ENCODE measurements around the gene USF2.

DNA sequence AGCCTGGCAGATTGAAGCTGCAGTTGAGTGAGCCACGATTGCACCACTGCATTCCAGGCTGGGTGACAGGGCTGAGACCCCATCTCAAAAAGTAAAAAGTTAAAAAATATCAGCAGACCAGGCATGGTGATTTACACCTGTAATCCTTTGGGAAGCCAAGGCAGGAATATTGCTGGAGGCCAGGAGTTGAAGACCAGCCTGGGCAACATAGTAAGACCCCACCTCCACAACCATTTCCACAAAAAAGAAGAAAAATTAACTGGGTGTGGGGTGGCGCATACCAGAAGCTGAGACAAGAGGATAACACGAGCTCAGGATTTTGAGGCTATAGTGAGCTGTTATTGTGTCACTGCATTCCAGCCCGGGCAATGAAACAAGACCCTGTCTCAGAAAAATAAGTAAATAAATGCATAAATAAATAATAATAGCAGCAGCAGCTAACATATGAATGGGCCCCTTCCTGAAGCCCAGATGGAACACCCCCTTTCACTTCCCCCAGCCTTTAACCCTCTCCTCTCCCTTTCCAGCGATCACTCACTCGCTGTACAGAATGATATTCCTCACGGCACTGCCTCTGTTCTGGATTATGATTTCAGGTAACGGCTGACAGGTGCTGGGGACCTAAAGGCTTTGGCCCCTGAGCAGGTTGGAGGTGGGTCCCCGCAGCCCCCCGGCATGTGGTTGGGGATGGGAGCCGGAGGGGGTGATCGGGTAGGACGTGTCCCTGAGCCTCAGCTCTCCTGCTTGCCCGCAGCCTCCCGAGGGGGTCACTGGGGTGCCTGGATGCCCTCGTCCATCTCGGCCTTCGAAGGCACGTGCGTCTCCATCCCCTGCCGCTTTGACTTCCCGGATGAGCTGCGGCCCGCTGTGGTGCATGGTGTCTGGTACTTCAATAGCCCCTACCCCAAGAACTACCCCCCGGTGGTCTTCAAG is 26.4 kb downstream of the USF2 start:
- TF ChIP-seq, protein P1, sequence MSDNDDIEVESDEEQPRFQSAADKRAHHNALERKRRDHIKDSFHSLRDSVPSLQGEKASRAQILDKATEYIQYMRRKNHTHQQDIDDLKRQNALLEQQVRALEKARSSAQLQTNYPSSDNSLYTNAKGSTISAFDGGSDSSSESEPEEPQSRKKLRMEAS (IDR thresholded peaks at IDR 0.05) = peak; percentile 82
- no peak for TF ChIP-seq HDAC6 (IDR thresholded peaks at IDR 0.05; ENCODE audit: low read depth, low read length)

All from H1 (cell line).